ENCODE data around the gene KRTAP5-4. TPM values are rescaled to one million over a fixed set of nuclear protein-coding genes. Genes with fewer than 3 reads are reported as not detected.
A peak's percentile ranks its signal among the peaks of the same experiment; 100 is the strongest.
"Not testable (repeated sequence)": the region's sequence is repeated elsewhere in the genome, so short reads cannot be mapped to it uniquely, and the experiment has no call there.

Gene KRTAP5-4
- not detected for total RNA-seq
- polyA plus RNA-seq (ENCODE audit: insufficient read depth in 1 of 8, insufficient read length in 8 of 8, low replicate concordance in 1 of 8), result not detected
- long read RNA-seq, donor 1, result 0 reads
- long read RNA-seq, donor 2, result 0 reads
- long read RNA-seq, donor 3, result 0 reads
- long read RNA-seq, donor 4, result 0 reads
- long read RNA-seq, donor 5, result 0 reads
- long read RNA-seq, donor 6, result 0 reads
- long read RNA-seq, donor 7, partial matches to known transcripts, result 0 of 1 reads
- long read RNA-seq, donor 7, other reads (novel, unspliced or antisense), result 0 of 1 reads
- long read RNA-seq, donor 8, result 0 reads
- long read RNA-seq, donor 9, result 0 reads
- long read RNA-seq, donor 10, result 0 reads
- long read RNA-seq, donor 11, result 0 reads

GRCh38 chr11:1622086-1622485, at the start of gene KRTAP5-4:
KRTAP5-4 (minus strand) TSS chr11:1622138; CDS start chr11:1622093, 45 bp downstream.
- Histone ChIP-seq H3K27me3 (ENCODE audit: control insufficient read depth, insufficient read depth, low read length) (peaks cover 17% of the 10 kb centered on the region), H3K9me3 (replicated peaks; ENCODE audit: control insufficient read depth, low read depth, low read length) (no peaks in the 10 kb centered on the region), H3K36me3 (ENCODE audit: control insufficient read depth, insufficient read depth, low read length) (no peaks in the 10 kb centered on the region), H3K27ac (ENCODE audit: low read length) (no peak within 1 kb of the TSS), H3K4me3 (ENCODE audit: low read length) (no peak within 1 kb of the TSS), H3K4me1 (ENCODE audit: control insufficient read depth, insufficient read depth, low read length) (no peaks in the 10 kb centered on the region)
- WGBS (ENCODE audit: insufficient coverage), result no CpG with 5 or more reads among the region's 1 CpG
- DNase-seq, result no peak

GRCh38 chr11:1671658-1672057, 49.7 kb upstream of the KRTAP5-4 start:
- Histone ChIP-seq H3K27ac (ENCODE audit: low read length) (peak overlapping the region; percentile 86), H3K9me3 (replicated peaks; ENCODE audit: control insufficient read depth, low read depth, low read length) (no peaks in the 10 kb centered on the region), H3K27me3 (ENCODE audit: control insufficient read depth, insufficient read depth, low read length) (peaks cover 18% of the 10 kb centered on the region), H3K4me1 (ENCODE audit: control insufficient read depth, insufficient read depth, low read length) (peaks cover 45% of the 10 kb centered on the region), H3K36me3 (ENCODE audit: control insufficient read depth, insufficient read depth, low read length) (no peaks in the 10 kb centered on the region), H3K4me3 (ENCODE audit: low read length) (no peak overlapping the region)
- WGBS (ENCODE audit: insufficient coverage), result 72% methylated on average over 8 of the region's 11 CpGs
- DNase-seq, result no peak

- no peak overlapping the region for H3K27ac ChIP-seq (ENCODE audit: low read length)
- peak; percentile 39 for DNase-seq
- H3K4me3 ChIP-seq (ENCODE audit: low read length), result no peak overlapping the region
- no peaks in the 10 kb centered on the region for H3K9me3 ChIP-seq (replicated peaks; ENCODE audit: control insufficient read depth, low read depth, low read length)
- H3K27me3 ChIP-seq (ENCODE audit: control insufficient read depth, insufficient read depth, low read length), result peaks cover 18% of the 10 kb centered on the region
- no peaks in the 10 kb centered on the region for H3K36me3 ChIP-seq (ENCODE audit: control insufficient read depth, insufficient read depth, low read length)
- WGBS (ENCODE audit: insufficient coverage), result 83% methylated on average over 2 of the region's 11 CpGs
- peaks cover 45% of the 10 kb centered on the region for H3K4me1 ChIP-seq (ENCODE audit: control insufficient read depth, insufficient read depth, low read length)
Observed at GRCh38 chr11:1670905-1671371, 49.0 kb upstream of the KRTAP5-4 start.

GRCh38 chr11:1670457-1670856, 48.5 kb upstream of the KRTAP5-4 start:
- not testable (repeated sequence) for H3K4me3 ChIP-seq (ENCODE audit: low read length); H3K9me3 ChIP-seq (replicated peaks; ENCODE audit: control insufficient read depth, low read depth, low read length); H3K36me3 ChIP-seq (ENCODE audit: control insufficient read depth, insufficient read depth, low read length)
- WGBS (ENCODE audit: insufficient coverage), result 90% methylated on average over 1 of the region's 1 CpG
- Histone ChIP-seq H3K4me1 (ENCODE audit: control insufficient read depth, insufficient read depth, low read length) (peaks cover 45% of the 10 kb centered on the region), H3K27me3 (ENCODE audit: control insufficient read depth, insufficient read depth, low read length) (peaks cover 18% of the 10 kb centered on the region), H3K27ac (ENCODE audit: low read length) (peak overlapping the region; percentile 77)
- DNase-seq, result peak; percentile 59

GRCh38 chr11:1669546-1670218, 47.7 kb upstream of the KRTAP5-4 start:
- DNase-seq, result peak; percentile 98
- H3K27me3 ChIP-seq (ENCODE audit: control insufficient read depth, insufficient read depth, low read length), result peaks cover 16% of the 10 kb centered on the region
- peaks cover 43% of the 10 kb centered on the region for H3K4me1 ChIP-seq (ENCODE audit: control insufficient read depth, insufficient read depth, low read length)
- H3K9me3 ChIP-seq (replicated peaks; ENCODE audit: control insufficient read depth, low read depth, low read length), result no peaks in the 10 kb centered on the region
- H3K4me3 ChIP-seq (ENCODE audit: low read length), result no peak overlapping the region
- no peaks in the 10 kb centered on the region for H3K36me3 ChIP-seq (ENCODE audit: control insufficient read depth, insufficient read depth, low read length)
- H3K27ac ChIP-seq (ENCODE audit: low read length), result peak overlapping the region; percentile 77
- 32% methylated on average over 19 of the region's 21 CpGs for WGBS (ENCODE audit: insufficient coverage)

GRCh38 chr11:1668911-1669473, 47.1 kb upstream of the KRTAP5-4 start:
- Histone ChIP-seq H3K36me3 (ENCODE audit: control insufficient read depth, insufficient read depth, low read length) (no peaks in the 10 kb centered on the region), H3K4me1 (ENCODE audit: control insufficient read depth, insufficient read depth, low read length) (peaks cover 38% of the 10 kb centered on the region), H3K4me3 (ENCODE audit: low read length) (no peak overlapping the region), H3K27me3 (ENCODE audit: control insufficient read depth, insufficient read depth, low read length) (peaks cover 11% of the 10 kb centered on the region), H3K27ac (ENCODE audit: low read length) (no peak overlapping the region), H3K9me3 (replicated peaks; ENCODE audit: control insufficient read depth, low read depth, low read length) (no peaks in the 10 kb centered on the region)
- WGBS (ENCODE audit: insufficient coverage), result 77% methylated on average over 11 of the region's 13 CpGs
- no peak for DNase-seq

GRCh38 chr11:1667906-1668305, 46.0 kb upstream of the KRTAP5-4 start:
- Histone ChIP-seq H3K27me3 (ENCODE audit: control insufficient read depth, insufficient read depth, low read length) (peaks cover 11% of the 10 kb centered on the region), H3K4me3 (ENCODE audit: low read length) (no peak overlapping the region), H3K4me1 (ENCODE audit: control insufficient read depth, insufficient read depth, low read length) (peaks cover 33% of the 10 kb centered on the region), H3K9me3 (replicated peaks; ENCODE audit: control insufficient read depth, low read depth, low read length) (no peaks in the 10 kb centered on the region), H3K36me3 (ENCODE audit: control insufficient read depth, insufficient read depth, low read length) (no peaks in the 10 kb centered on the region), H3K27ac (ENCODE audit: low read length) (no peak overlapping the region)
- DNase-seq, result peak; percentile 61
- 33% methylated on average over 16 of the region's 16 CpGs for WGBS (ENCODE audit: insufficient coverage)

- Histone ChIP-seq H3K36me3 (ENCODE audit: control insufficient read depth, insufficient read depth, low read length) (no peaks in the 10 kb centered on the region), H3K27ac (ENCODE audit: low read length) (no peak overlapping the region), H3K27me3 (ENCODE audit: control insufficient read depth, insufficient read depth, low read length) (peaks cover 11% of the 10 kb centered on the region), H3K4me3 (ENCODE audit: low read length) (no peak overlapping the region), H3K9me3 (replicated peaks; ENCODE audit: control insufficient read depth, low read depth, low read length) (no peaks in the 10 kb centered on the region), H3K4me1 (ENCODE audit: control insufficient read depth, insufficient read depth, low read length) (peaks cover 28% of the 10 kb centered on the region)
- WGBS (ENCODE audit: insufficient coverage), result 74% methylated on average over 8 of the region's 24 CpGs
- DNase-seq, result no peak
Observed at GRCh38 chr11:1667121-1667850, 45.3 kb upstream of the KRTAP5-4 start.

GRCh38 chr11:1665313-1665712, 43.4 kb upstream of the KRTAP5-4 start:
- H3K36me3 ChIP-seq (ENCODE audit: control insufficient read depth, insufficient read depth, low read length), result no peaks in the 10 kb centered on the region
- H3K27me3 ChIP-seq (ENCODE audit: control insufficient read depth, insufficient read depth, low read length), result peaks cover 8% of the 10 kb centered on the region
- no peak overlapping the region for H3K4me3 ChIP-seq (ENCODE audit: low read length)
- no peak overlapping the region for H3K27ac ChIP-seq (ENCODE audit: low read length)
- H3K4me1 ChIP-seq (ENCODE audit: control insufficient read depth, insufficient read depth, low read length), result peaks cover 28% of the 10 kb centered on the region
- no peaks in the 10 kb centered on the region for H3K9me3 ChIP-seq (replicated peaks; ENCODE audit: control insufficient read depth, low read depth, low read length)
- 100% methylated on average over 4 of the region's 8 CpGs for WGBS (ENCODE audit: insufficient coverage)
- no peak for DNase-seq

All from muscle of leg (tissue), 16 donors.